ENCODE data around the gene DTNA. TPM values are rescaled to one million over a fixed set of nuclear protein-coding genes. Genes with fewer than 3 reads are reported as not detected.

Gene DTNA
- total RNA-seq, 1 donor from 2014 or later: 208 TPM

DNA sequence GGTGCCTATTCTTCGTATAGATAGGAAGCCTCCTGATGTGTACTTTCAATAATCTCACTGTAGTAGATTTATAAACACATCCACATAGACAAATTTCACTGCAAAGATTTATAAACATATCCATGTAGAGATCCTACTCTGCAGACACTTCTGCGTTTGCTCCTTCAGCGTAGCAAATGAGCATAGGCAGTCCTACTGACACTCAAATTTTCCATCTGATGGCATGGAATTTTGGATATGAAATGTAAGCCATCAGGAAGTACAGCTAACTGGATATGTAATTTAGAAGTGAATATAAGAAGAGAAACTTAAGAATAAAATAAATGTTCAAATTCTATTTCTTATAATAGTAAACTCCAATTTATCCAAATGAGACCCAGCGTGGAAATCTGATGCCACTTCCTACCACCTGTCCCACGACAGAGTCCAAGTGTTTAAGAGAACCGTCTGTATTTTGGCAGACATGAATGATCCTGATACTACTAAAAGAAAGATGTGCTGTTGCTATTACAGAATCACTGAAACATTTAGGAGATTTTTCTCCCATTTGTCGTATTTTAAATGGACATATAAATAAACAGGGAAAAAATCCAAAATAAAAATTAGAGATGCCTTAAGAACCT lies 86.0 kb downstream of the DTNA start:
- intact Hi-C loops (cut with DNase I): loop anchor here (10.0 kb wide), 1 partner anchor 301 kb away; no protein-coding TSS in a partner anchor
- DNase-seq (ENCODE audit: low spot score): no peak

- intact Hi-C loops (cut with DNase I): loop anchor here (10.0 kb wide), 1 partner anchor 304 kb away; no protein-coding TSS in a partner anchor
- no peak for DNase-seq (ENCODE audit: low spot score)
Observed at GRCh38 chr18:34799291-34799690, 89.2 kb downstream of the DTNA start.

GRCh38 chr18:34800381-34800780 lies 90.3 kb downstream of the DTNA start:
- intact Hi-C loops (cut with DNase I): loop anchor here (10.0 kb wide), 1 partner anchor 676 kb away; no protein-coding TSS in a partner anchor
- no peak for DNase-seq (ENCODE audit: low spot score)

DNA sequence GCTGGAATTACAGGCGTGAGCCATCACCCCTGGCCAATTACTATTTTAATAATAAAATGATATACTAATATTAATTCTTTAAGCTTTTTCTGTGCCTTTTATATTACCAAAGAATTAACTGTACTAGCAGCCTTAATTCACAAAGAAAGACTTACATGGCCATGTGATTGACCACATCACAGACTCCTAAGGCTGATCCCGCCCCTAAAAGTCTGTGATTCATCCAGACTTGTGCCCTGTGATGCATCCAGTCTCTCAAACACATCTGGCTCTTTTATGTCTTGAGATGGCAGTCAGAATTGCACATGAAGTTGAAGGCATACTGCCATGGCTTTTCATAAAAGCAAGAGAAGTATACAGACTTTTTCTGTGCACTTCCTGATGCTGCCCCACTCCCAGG lies 91.7 kb downstream of the DTNA start:
- no peak for DNase-seq (ENCODE audit: low spot score)
- intact Hi-C loops (cut with DNase I): loop anchor here (10.0 kb wide), 1 partner anchor 677 kb away; no protein-coding TSS in a partner anchor

DNA sequence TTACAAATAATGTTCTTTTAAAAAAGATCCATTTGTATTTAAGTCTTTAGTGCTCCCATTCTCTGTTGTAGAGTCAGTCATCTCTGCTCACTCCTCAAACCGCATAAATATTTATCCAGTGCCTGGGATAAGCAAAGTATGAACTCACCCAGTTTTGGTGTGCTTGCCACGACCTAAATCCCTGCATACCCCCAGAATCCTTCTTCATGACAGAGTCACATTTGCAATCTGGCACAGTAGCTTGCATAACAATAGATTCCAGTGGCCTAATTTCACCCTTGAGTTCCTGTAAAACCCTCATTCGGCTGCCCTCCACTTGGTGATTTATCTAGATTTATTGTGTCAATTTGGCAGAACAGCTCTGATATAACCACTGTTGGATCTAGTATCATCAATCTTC lies 92.9 kb downstream of the DTNA start:
- DNase-seq (ENCODE audit: low spot score): no peak
- intact Hi-C loops (cut with DNase I): loop anchor here (10.0 kb wide), 1 partner anchor 678 kb away; no protein-coding TSS in a partner anchor

DNA sequence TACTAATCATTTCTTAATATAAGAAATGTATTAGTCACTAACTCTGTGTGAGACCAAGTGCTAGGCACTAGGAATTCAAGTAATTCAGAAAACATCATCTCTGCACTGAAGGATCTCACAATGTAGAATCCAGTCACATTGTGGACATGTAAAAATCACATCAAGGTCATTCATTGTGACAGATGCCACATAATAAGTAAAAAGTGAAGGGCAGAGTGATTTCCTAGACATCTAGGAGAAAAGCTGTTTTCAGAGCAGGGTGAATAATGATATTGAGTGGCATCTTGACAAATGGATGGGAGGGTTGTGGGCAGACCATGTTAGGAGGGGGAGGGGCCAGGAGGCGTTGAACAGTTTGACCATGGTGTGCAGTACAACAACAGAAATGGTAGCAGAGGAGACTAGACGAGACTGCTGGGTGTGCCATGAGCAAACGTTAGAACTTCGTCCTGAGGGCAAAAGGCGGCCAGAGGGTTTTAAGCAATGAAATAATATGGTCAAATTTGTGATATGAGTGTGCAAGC lies 93.8 kb downstream of the DTNA start:
- no peak for DNase-seq (ENCODE audit: low spot score)
- intact Hi-C loops (cut with DNase I): loop anchor here (10.0 kb wide), 1 partner anchor 679 kb away; no protein-coding TSS in a partner anchor

GRCh38 chr18:34805103-34805877 lies 95.2 kb downstream of the DTNA start:
- intact Hi-C loops (cut with DNase I): loop anchor here (10.0 kb wide), 1 partner anchor 680 kb away; no protein-coding TSS in a partner anchor
- no peak for DNase-seq (ENCODE audit: low spot score)

GRCh38 chr18:34805878-34806351 lies 95.8 kb downstream of the DTNA start:
- intact Hi-C loops (cut with DNase I): loop anchor here (10.0 kb wide), 1 partner anchor 681 kb away; no protein-coding TSS in a partner anchor
- no peak for DNase-seq (ENCODE audit: low spot score)

DNA sequence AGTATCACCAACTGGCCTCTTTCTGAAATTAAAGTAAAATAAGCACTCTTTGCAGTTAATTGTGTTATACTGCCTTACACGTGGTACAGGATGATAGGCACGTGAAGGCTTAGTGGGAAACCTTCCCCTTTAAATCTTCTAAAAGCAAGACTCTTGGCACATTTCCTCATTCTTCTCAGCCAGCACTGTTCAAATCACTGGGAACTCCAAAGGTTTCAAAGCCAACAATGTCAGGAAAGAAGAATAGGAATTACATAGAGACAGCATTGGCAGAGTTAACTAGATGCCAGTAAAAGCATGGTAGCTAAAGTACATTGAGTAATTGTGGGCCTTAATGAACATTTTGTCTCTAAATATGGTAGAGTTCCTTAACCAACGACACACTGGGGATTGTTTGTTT lies 96.4 kb downstream of the DTNA start:
- intact Hi-C loops (cut with DNase I): loop anchor here (10.0 kb wide), 1 partner anchor 682 kb away; no protein-coding TSS in a partner anchor
- DNase-seq (ENCODE audit: low spot score): no peak

GRCh38 chr18:34807106-34807796 lies 97.2 kb downstream of the DTNA start:
- DNase-seq (ENCODE audit: low spot score): no peak
- intact Hi-C loops (cut with DNase I): loop anchor here (10.0 kb wide), 1 partner anchor 682 kb away; no protein-coding TSS in a partner anchor

- intact Hi-C loops (cut with DNase I): loop anchor here (10.0 kb wide), 1 partner anchor 684 kb away; no protein-coding TSS in a partner anchor
- no peak for DNase-seq (ENCODE audit: low spot score)
Observed at GRCh38 chr18:34808389-34808788, 98.3 kb downstream of the DTNA start.

DNA sequence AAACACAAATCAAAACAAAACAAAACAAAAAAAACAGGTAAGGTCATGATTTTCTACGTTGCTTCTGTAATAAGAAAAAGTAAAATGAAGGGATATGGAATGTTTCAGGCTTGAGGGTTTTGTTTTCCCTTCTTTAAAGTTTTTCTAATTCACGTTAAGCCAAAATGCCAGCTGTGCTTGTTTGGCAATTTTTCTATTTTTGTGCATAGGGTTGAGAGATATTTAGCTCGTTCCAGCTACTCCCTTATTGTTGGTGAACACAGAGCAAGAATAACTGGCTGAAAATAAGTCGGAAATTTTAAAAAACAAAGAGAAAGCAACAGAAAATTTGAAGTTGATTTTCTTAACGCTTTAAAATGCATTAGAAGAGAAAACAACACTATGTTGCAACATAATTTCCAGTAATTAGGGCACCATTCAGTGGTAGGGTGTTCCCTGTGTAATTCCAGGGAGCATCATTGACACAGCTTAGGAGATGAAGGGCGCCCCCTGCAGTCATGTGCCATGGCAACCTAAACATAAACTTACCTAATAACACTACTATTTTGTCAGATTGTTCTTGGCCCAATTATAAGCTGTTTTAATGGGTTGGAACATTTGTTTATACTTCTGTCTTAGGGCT lies 99.5 kb downstream of the DTNA start:
- DNase-seq (ENCODE audit: low spot score): no peak
- intact Hi-C loops (cut with DNase I): loop anchor here (10.0 kb wide), 1 partner anchor 685 kb away; no protein-coding TSS in a partner anchor

DNA sequence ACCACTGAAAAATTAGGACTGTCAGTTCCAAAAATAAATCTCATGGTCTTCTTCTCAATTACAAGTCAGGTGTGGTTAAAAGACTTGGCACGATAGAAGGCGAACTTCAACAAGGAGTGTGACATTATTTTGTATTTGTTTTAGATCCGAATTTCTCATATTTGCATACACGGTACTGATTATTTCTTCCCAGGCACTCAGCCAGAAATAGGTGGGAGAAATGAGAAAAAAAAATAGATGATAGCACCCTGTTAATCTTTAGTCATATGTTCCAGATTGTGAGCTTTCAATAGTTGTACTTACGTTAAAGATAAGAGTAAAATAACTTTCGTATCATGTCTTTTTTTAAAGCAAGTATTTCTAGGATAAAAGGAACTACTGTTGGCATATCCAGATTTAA lies 106.1 kb downstream of the DTNA start:
- DNase-seq (ENCODE audit: low spot score): no peak
- intact Hi-C loops (cut with DNase I): no loop called here

- no peak for DNase-seq (ENCODE audit: low spot score)
- intact Hi-C loops (cut with DNase I): no loop called here
Observed at GRCh38 chr18:34817636-34818035, 107.5 kb downstream of the DTNA start.

DNA sequence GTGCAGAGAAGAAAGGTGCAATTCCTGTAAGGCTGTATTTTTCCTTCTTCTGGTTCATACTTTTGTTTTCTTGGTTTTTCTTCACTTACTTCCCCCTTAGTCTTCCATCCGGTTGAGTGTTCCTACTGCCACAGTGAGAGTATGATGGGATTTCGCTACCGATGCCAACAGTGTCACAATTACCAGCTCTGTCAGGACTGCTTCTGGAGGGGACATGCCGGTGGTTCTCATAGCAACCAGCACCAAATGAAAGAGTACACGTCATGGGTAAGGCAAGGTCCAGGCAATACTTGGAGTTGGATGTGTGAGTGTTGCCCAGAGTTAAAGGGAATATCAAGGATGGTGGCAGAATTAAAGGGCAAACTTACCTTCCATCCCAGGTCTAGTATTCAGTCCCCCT lies 108.0 kb downstream of the DTNA start:
- DNase-seq (ENCODE audit: low spot score): no peak
- intact Hi-C loops (cut with DNase I): no loop called here

GRCh38 chr18:34820360-34821065 lies 110.4 kb downstream of the DTNA start:
- intact Hi-C loops (cut with DNase I): no loop called here
- DNase-seq (ENCODE audit: low spot score): no peak

- intact Hi-C loops (cut with DNase I): no loop called here
- DNase-seq (ENCODE audit: low spot score): no peak
Observed at GRCh38 chr18:34821669-34822210, 111.6 kb downstream of the DTNA start.

- intact Hi-C loops (cut with DNase I): no loop called here
Observed at GRCh38 chr18:34828093-34828492, 118.0 kb downstream of the DTNA start.

More at GRCh38 chr18:34828093-34828492, 118.0 kb downstream of the DTNA start:
- no peak for DNase-seq (ENCODE audit: low spot score)
